ENCODE measurements around the gene B3GALT2.

B3GALT2 gene

GRCh38 chr1:193181985-193182384 is 4.4 kb downstream of the B3GALT2 start:
- DNase-seq (ENCODE audit: low read depth): no peak

- peak; percentile 45 for DNase-seq (ENCODE audit: low read depth)
Measured at GRCh38 chr1:193181536-193181935, 4.9 kb downstream of the B3GALT2 start.

- DNase-seq (ENCODE audit: low read depth): no peak
Measured at GRCh38 chr1:193179094-193179493, 7.3 kb downstream of the B3GALT2 start.

GRCh38 chr1:193176788-193177187 is 9.6 kb downstream of the B3GALT2 start:
- DNase-seq (ENCODE audit: low read depth): no peak

DNA sequence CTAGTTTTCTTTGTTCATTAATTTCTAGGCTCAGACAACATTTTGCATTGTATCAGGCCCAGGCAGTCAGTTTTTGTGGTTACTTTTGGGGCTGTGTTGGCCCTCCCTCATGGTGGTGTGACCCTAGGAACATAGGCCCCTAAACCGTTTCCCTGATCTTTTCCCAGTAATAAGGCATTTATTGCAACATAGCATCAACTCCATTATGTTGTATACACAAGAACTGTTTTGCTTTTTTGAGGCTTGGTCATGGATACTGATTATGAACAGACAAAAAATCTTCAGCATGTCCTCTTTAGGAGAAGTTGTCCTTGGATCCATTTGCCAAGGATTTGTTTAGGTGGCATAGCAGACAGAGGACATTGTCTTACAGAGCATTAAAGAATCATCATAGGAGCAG is 10.3 kb downstream of the B3GALT2 start:
- peak; percentile 17 for DNase-seq (ENCODE audit: low read depth)

GRCh38 chr1:193157360-193157759 is 29.1 kb downstream of the B3GALT2 start:
- DNase-seq (ENCODE audit: low read depth): no peak

- peak; percentile 18 for DNase-seq (ENCODE audit: low read depth)
Measured at GRCh38 chr1:193156822-193157142, 29.6 kb downstream of the B3GALT2 start.

DNA sequence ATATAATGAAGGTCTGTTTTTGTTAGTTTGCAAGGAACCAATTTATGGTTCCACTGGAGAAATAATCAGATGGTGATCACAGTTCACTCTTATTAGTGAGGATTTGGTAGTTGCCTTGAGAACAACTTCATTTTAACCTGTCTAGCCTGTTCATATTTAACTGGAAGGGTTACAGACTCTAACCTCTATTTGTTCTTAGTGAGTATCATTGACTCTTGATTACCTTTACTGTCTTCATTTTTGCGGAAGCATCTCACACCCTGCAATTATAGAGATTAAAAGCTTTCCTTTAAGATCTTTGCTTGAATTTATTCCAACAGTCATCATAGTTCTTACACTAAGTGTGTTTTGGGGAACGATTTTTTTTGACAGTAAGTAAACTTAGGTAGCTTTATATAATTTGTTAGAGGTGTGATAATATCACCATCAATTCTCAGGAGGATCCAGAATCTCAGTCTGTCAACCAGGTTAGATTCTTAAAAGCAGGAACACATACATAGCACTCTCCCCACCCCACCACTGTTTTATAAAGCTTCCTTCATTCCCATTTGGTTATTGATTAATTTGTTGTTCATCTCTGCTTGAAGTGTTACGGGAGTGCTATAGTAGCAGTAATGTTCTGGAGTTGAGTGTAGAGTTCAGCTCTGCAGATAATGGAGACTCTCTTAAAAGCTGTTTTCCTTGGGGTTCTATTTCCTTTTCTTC is 30.1 kb downstream of the B3GALT2 start:
- DNase-seq (ENCODE audit: low read depth): no peak

GRCh38 chr1:193144999-193145398 is 41.4 kb downstream of the B3GALT2 start:
- DNase-seq (ENCODE audit: low read depth): no peak

DNA sequence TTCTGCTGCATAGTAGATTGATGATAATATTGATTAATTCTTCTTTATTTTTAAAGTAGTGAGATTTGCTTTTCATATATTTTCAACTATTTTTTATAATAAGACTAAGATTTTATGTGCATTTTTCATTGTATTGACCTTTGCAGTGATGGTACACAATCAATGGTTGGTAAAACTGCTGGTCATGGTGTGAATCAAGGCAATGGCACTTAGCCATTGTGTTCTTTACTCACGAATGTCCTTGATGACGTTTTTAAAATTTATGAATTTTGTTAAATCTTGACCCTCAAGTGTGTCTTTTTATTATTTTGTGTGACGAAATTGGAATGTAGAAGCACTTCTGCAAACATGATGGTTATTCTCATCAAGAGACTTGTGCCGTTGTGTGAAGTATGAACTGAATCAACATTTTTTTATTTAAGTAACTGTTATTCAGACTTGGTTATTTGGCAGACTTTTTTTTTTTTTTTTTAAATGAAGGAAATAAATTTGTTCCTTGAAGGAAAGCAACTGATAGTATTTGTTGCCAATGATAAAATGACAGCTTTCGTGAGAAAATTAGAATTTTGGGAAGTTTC is 42.0 kb downstream of the B3GALT2 start:
- no peak for DNase-seq (ENCODE audit: low read depth)

DNA sequence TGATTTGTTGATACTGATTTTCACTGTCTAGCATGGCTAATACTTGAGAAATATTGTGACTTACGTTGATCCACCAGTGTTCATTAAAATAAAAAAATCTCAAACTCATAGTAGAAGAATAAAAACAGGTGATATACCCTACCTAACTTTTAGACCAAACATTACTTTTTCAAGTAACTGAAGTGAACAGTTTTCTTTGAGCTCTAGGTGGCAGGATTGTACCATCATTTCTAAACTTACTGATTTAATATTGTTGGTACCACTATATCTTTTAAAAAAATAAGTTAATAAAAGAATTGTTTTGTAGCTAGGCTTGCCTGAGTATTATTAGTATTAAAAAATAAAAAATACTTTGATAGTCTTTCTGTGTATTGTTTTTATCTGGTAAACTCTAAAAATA is 43.1 kb downstream of the B3GALT2 start:
- peak; percentile 37 for DNase-seq (ENCODE audit: low read depth)

DNA sequence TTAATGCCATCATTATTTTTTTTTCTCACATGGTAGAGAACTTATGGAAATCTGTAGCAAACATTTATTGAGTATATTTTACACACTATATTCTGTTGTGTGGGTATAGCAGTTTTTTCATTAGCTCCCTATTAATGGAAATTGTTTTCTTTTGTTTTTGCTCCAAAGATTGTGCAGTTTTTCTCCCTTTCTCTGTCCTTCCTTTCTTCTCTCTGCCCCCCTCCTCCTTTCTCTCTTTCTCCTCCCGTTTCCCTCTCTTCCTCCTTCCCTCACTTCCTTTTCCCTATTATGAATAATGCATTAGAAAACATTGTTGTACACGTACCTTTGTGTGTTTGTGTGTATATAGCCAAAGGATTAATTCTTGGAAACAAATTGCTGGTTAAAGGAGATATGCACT is 44.0 kb downstream of the B3GALT2 start:
- DNase-seq (ENCODE audit: low read depth): no peak

DNA sequence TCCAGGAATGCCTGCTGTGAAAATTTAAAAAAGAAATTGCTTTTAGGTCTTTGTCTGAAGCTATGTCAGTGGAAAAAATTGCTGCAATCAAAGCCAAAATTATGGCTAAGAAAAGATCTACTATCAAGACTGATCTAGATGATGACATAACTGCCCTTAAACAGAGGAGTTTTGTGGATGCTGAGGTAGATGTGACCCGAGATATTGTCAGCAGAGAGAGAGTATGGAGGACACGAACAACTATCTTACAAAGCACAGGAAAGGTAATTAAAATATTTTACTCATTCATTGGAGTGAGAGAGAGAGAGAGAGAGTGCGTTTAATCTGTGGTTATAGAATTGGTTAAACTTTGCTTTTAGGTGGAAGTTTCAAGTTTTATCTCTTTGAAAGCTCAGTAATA is 44.6 kb downstream of the B3GALT2 start:
- no peak for DNase-seq (ENCODE audit: low read depth)

DNA sequence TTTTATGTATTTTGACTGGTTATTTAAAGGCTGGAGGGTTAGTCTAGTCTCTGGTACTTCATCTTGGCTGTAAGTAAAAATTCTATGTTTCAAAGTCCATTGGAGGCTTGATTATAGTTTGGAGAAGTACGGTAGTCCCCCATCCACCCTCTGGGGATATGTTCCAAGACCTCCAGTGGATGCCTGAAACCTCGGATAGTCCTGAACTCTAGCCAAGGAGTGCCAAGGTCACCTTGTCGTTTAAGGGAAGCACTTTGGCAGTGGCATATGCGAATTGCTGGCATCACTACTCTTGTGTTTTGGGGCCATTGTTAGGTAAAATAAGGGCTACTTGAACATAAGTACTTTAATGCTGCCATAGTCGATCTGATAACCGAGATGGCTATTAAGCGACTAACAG is 46.2 kb downstream of the B3GALT2 start:
- DNase-seq (ENCODE audit: low read depth): no peak

- DNase-seq (ENCODE audit: low read depth): no peak
Measured at GRCh38 chr1:193131266-193131860, 55.0 kb downstream of the B3GALT2 start.
